ENCODE results near the gene RANBP17.
"Not testable (repeated sequence)": the region's sequence is repeated elsewhere in the genome, so short reads cannot be mapped to it uniquely, and the experiment has no call there.

RANBP17 gene

GRCh38 chr5:170945275-170945674, 83.5 kb downstream of the RANBP17 start:
- no peak for DNase-seq (ENCODE audit: low spot score)

- DNase-seq (ENCODE audit: low spot score), result no peak
Measured at GRCh38 chr5:170960567-170960966, 98.7 kb downstream of the RANBP17 start.

- no peak for DNase-seq (ENCODE audit: low spot score)
Measured at GRCh38 chr5:170963521-170963920, 101.7 kb downstream of the RANBP17 start.

GRCh38 chr5:170974461-170974860, 112.6 kb downstream of the RANBP17 start:
- DNase-seq (ENCODE audit: low spot score), result no peak

GRCh38 chr5:170980261-170980660, 118.4 kb downstream of the RANBP17 start:
- DNase-seq (ENCODE audit: low spot score), result not testable (repeated sequence)

DNA sequence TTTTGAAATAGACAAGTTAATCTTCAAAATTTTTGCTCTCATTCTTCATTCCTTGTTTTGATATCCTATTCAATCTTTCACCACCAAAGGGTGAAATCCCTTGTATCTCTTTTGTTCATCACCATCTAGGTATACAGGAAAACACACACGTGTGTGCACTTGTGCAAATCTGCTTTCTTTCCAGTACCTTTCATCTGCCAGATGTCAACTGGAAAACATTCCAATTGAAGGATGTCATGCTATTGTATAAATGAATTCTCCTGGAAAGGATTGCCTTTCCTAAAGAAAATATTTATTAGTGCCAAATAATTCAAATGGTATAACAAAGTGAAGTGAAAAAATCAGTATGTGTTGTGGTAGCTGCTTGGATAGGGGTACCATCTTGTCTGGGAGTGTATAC, 123.7 kb downstream of the RANBP17 start:
- no peak for DNase-seq (ENCODE audit: low spot score)

DNA sequence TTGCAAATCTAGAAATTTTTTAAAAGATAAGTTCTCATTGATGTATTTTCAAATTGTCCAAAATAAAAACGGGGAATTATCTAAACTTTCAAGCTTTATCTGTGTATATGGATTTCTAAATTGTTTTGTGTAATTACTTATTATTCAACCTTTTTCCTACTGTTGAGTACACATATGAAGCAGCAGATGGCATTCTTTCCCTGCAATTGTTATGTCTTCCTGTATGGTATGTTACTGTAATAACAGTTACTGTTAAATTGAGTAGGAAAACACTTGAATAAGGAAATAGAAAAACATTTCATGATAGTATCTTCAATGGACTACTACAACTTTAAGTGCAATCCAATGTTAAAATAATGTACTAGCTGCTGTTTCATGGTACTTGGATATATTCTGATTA, 124.8 kb downstream of the RANBP17 start:
- no peak for DNase-seq (ENCODE audit: low spot score)

DNA sequence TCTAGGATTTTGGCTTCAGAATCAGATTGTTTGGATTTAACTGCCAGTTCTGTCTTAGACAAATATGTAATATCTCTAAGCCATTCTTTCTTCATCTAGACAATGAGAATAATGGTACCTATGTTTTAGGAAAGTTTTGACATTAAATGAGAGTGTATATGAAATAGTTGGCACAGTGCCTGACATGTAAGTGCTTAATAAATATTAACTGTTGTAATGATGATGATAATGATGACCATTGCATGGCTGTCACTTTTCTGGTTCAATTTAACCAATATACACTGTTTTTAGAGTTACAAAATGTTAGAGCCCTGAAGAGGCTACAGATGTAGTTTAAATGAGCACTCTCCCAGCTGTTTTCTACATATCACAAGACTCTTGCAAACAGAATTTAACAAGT, 131.7 kb downstream of the RANBP17 start:
- DNase-seq (ENCODE audit: low spot score), result no peak

GRCh38 chr5:171010086-171010485, 148.3 kb downstream of the RANBP17 start:
- DNase-seq (ENCODE audit: low spot score), result no peak

DNA sequence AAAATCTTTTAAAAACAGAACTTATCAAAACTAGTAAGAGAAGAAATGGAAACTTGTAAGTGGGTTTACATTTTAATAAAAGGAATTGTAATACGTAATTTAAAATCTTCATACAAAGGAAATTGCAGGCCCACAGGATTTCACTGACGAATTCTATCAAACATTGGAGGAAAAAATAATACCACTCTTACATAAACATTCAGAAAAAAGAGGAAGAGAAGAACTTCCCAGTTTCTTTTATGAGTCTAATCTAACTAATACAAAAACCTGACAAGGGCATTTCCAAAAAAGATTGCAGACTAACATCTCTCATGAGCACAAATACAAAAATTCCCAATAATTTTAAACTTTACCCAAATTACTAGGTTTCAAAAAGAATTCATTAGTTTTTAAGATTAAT, 149.0 kb downstream of the RANBP17 start:
- DNase-seq (ENCODE audit: low spot score), result no peak

DNA sequence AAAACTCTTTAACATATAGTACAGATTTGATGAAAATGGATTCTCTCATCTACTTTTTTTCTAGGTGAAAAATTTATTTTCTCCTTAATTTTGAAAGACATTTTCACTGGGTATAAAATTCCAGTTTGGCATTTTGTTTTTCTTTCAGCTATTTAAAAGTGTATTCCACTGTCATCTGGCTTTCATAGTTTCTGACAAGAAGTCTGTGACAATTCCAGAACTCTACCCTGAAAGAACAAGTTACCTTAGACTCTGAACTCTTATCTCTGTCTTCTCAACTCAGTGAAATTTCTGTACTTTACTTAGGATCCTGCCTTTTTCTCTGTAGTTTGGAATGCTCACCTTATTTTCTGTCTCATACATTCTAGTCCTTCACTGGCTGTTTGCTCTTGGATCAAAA, 161.7 kb downstream of the RANBP17 start:
- DNase-seq (ENCODE audit: low spot score), result no peak

GRCh38 chr5:171024084-171024483, 162.3 kb downstream of the RANBP17 start:
- no peak for DNase-seq (ENCODE audit: low spot score)

DNA sequence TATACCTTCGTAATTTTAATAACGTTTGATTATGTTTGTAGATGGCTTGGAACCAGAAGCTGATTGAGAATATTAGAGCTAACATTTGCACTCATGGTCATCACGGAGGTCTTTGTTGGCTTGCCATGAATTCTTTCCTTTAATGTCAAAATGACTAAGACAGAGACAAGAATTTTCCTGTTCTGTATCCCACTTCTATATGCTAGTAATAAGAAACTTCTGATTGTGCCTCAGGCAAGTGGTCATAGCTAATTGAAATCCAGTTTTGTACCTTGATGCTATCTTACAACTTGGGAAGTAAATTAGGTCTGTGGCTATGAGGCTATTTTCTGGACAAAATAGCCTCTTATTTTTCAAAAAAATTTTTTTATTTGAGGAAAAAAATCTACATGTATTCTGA, 167.6 kb downstream of the RANBP17 start:
- no peak for DNase-seq (ENCODE audit: low spot score)

- no peak for DNase-seq (ENCODE audit: low spot score)
Measured at GRCh38 chr5:171031977-171032376, 170.2 kb downstream of the RANBP17 start.

- no peak for DNase-seq (ENCODE audit: low spot score)
Measured at GRCh38 chr5:171032435-171032973, 170.7 kb downstream of the RANBP17 start.

DNA sequence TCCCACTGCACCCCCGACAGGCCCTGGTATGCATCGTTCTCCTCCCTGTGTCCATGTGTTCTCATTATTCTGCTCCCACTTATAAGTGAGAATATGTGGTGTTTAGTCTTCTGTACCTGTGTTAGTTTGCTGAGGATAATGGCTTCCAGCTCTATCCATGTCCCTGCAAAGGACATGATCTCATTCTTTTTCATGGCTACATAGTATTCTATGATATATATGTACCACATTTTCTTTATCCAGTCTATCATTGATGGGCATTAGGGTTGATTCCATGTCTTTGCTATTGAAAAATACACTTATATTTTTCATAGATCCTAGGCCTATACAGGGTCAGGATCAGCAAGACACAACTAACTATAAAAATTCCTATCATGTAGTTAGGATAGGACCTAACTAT, 180.1 kb downstream of the RANBP17 start:
- not testable (repeated sequence) for DNase-seq (ENCODE audit: low spot score)

DNA sequence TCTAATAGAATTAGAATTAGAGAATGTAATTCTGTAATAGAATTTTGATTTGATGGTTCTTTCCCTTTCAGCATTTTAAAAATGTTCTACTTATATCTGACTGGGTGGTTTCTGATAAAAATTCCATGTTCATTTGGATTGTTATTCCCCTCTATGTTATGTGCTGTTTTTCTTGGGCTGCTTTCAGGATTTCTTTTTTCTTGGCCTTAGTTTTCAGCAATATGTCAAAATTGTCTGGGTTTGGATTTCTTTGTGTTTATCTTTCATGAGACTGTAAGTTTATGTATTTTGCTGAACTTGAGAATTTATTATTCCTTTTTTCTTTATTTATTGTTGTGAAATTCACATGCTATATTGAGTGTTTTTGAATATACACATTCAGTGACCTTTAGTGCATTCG, 189.1 kb downstream of the RANBP17 start:
- DNase-seq (ENCODE audit: low spot score), result no peak

DNA sequence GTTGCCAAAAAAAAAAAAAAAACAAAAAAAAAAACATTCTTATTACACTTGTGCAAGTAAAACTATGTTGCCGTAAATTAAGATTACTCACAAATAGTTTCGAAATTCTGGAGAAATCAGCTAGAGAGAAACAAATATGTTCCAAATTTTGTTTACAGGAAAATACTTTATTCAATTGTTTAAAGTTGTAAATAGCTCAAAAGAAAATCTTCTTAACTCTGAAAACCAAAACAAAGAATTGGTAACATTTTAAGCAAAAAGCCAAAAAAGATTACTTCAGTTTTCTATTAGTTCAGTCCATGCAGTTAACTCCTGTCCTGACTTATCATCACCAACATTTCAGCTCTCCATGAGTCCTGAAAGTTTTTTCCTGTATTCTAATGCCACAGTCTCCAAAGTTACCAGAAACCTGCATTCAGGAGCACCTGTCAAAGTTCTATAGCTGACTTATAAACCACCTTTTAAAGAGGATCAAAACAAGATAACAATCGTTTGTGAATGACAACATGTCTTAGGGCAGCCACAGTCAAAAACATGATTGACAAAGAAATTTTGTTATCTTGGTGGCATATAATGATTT, 194.1 kb downstream of the RANBP17 start:
- no peak for DNase-seq (ENCODE audit: low spot score)

DNA sequence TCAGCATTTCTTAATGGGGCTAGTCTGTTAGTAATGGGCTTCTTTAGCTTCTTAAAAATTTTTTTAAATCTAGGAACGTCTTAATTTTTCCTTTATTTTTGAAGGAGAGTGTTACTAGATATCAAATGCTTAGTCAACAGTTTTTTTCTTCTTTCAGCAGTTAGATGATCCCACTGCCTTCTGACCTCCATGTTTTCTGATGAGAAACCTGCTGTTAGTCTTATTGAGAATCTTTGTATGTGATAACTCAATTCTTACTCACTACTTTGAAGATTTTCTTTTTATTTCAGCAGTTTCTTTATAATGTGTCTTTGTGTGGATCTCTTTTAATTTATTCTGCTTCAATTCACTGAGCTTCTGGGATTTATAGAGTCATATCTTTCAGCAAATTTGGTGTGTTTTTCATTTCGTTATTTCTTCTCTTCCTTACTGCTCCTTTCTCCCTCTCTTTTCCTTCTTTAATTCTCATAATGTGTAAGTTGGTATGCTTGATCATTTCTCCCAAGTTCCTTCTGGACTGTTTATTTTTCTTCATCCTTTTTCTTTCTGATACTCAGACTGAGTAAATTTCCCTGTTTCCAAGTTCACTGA, 205.8 kb downstream of the RANBP17 start:
- DNase-seq (ENCODE audit: low spot score), result no peak

DNA sequence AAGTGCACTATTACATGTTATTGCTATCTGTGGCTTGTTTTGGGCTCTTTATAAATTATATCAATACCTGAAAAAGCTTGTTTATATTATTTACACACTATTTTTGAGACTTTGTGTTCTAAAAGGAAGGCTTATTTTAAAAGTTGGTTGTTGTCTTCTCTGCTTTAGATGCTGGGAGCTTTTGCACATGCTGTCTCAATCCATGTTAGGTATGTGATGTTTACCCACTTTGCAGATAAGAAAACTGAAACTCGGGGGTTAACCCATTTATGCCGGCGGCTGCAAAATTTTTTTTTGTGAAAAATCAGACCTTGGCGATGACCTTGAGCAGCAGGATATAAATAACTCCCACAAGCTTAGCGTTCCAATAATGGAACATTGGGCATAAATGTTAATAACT, 212.9 kb downstream of the RANBP17 start:
- DNase-seq (ENCODE audit: low spot score), result no peak

DNA sequence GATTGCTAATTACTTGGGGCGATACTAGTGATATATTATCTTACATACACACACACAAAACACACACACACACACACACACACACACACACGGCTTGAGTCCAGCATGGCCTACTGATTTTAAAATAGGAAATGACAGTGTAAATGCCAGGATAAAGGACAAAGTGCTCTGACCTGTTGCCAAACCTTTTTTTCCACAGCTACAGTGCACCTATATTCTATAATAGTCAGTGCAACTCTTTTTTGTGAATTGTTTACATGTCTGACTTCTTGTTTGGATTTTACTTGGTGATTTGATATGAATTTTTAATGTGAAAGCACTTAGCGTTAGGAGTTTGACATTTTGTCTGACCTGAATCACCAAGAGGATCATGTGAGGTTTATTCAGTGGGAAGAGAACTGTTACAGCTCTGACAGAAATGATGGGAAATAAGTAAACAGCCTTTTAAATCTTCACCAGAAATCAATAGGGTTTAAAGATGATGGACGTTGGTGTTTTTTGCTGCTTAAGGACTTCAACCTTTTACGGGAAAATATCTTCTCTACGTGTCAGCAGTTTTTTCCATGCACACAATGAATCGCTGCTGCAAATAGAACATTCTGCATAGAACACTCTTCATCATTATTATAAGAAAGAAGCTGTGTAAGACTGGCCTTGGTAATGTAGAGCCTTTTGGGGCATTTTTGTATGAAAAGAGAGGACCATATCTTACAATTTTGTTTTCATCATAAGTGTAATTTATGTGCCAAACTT, 218.5 kb downstream of the RANBP17 start:
- no peak for DNase-seq (ENCODE audit: low spot score)

GRCh38 chr5:171081319-171081718, 219.5 kb downstream of the RANBP17 start:
- DNase-seq (ENCODE audit: low spot score), result no peak

DNA sequence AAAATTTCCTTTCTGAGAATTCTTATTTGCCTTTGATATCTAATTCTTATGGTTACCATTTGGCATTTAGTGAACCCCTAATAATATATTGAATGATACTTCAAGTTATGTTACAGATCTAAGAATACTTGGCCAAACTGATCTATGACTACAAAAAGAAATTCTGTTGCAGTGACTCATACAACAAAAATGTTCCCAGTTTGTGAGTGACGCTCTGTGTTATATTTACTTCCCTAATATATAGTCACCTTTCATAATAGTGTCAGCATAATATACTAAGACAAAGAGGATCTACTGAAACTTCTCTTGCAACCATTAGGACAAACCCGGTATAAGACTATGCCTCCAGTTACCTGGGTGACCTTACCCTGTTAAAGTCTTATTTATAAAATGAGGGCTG, 230.4 kb downstream of the RANBP17 start:
- DNase-seq (ENCODE audit: low spot score), result no peak
